GM12891 (cell line): ENCODE measurements around the gene EPB41.

Source experiments
- POLR2A ChIP-seq: IDR thresholded peaks from 2 replicates; pipeline ENCODE4 v1.6.1; 2011; ENCODE audit warnings: low read depth, low read length, control low read depth
- POLR2AphosphoS5 ChIP-seq: IDR thresholded peaks from 2 replicates; pipeline ENCODE4 v1.6.1; 2011; ENCODE audit warnings: low read depth, low read length, control low read depth
- TAF1 ChIP-seq: IDR thresholded peaks from 2 replicates; pipeline ENCODE4 v1.6.1; 2011; ENCODE audit warnings: low read depth, low read length, control low read depth

- no peak for TF ChIP-seq POLR2A
- TF ChIP-seq POLR2AphosphoS5: no peak
- no peak for TF ChIP-seq TAF1
Observed at GRCh38 chr1:28885977-28886730, 28.2 kb upstream of the EPB41 start.
